ENCODE measurements around the gene SGIP1.
"Not testable (repeated sequence)": the region's sequence is repeated elsewhere in the genome, so short reads cannot be mapped to it uniquely, and the experiment has no call there.

Gene SGIP1

GRCh38 chr1:66559517-66559916 lies 25.6 kb downstream of the SGIP1 start:
- no peak for DNase-seq

- DNase-seq = no peak
These were observed 28.6 kb downstream of the SGIP1 start for GRCh38 chr1:66562561-66562960.

- DNase-seq = no peak
These were observed 29.3 kb downstream of the SGIP1 start for GRCh38 chr1:66563094-66563800.

- DNase-seq = no peak
These were observed 30.1 kb downstream of the SGIP1 start for GRCh38 chr1:66563941-66564630.

GRCh38 chr1:66570196-66570595 lies 36.2 kb downstream of the SGIP1 start:
- DNase-seq = no peak

- no peak for DNase-seq
These were observed 37.8 kb downstream of the SGIP1 start for GRCh38 chr1:66571789-66572188.

DNA sequence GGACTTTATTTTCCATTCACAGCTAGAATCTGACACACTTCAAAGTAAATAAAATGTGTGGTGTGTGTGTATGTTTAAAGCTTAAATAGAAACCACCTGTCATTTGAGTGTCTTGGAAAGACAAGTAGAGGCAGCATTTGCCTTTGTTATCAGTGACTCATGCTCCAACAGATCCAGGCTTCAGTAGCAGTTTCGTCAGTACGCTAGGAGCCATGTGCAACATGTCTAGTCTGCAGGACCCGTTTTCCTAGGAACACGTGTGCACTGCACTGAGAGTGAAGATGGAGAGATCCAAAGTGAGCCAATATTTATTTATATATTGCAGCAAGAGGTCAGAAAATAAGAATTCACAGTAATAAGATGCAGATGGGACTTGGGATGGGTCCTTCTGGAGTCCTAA lies 41.8 kb downstream of the SGIP1 start:
- DNase-seq = no peak

GRCh38 chr1:66576645-66577044 lies 42.7 kb downstream of the SGIP1 start:
- DNase-seq = no peak

DNA sequence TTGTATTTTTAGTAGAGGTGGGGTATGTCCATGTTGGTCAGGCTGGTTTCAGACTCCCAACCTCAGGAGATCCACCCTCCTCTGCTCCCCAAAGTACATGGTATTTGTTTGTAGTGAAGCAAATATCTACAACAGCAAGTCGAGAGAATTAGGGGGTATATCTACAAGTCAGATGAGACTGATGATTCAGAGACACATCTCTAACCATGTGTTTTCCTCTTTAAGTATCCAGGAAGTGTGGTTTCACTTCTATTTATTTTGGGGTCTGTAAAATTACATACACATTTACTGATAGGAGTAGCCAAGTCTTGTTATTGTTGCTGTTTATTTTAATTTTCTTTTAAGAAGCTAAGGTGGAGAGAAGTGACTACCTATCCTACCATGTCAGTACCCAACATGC lies 44.9 kb downstream of the SGIP1 start:
- no peak for DNase-seq

DNA sequence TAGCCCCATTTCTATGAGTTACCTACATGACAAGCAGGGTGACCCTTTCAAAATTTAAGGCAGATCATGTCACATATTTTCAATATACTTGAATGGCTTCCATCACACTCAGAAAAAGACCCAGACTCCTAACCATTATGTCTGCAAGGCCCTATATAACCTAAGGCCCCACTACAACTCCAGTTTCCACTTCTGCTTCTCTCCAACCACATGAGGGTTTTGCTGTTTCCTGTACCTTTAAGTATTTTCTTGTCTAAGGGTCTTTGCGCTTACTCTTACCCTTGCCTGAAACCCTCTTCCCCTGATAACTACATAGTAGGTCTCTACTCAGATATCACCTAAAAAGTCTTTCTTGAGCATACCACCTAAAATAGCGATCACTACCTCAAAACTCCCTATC lies 46.1 kb downstream of the SGIP1 start:
- DNase-seq = no peak

DNA sequence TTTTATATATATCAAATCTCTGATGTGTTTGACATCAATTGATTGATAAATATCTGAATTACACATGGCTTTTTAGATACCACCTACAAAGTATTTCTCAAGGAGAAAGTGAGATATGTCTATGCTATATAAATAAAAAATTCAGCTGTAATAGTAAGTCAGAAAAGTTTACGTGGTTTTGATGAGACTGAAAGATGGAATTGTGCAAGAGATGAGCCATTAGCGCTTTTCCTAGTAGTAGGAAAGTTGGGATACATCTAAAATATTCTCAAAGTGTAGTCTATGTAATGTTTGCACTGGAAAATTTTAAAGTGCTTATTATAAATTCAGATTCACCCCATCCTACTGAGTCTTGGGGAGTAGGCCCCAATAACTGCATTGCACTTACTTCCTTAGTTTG lies 49.1 kb downstream of the SGIP1 start:
- DNase-seq = no peak

- DNase-seq = no peak
These were observed 51.0 kb downstream of the SGIP1 start for GRCh38 chr1:66585002-66585401.

- no peak for DNase-seq
These were observed 55.4 kb downstream of the SGIP1 start for GRCh38 chr1:66589326-66589725.

DNA sequence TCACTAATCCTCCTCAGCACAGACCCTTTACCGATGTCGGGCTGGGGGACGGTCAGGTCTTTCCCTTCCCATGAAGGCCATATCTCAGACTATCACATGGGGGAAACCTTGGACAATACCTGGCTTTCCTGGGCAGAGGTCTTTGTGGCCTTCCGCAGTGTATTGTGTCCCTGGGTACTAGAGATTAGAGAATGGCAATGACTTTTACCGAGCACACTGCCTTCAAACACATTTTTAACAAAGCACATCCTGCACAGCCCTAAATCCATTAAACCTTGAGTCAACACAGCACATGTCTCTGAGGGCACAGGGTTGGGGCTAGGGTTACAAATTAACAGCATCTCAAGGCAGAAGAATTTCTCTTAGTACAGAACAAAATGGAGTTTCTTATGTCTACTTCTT lies 58.2 kb downstream of the SGIP1 start:
- DNase-seq = not testable (repeated sequence)

- no peak for DNase-seq
These were observed 62.2 kb downstream of the SGIP1 start for GRCh38 chr1:66596191-66596590.

- DNase-seq = no peak
These were observed 63.5 kb downstream of the SGIP1 start for GRCh38 chr1:66597500-66597899.

- DNase-seq = no peak
These were observed 64.7 kb downstream of the SGIP1 start for GRCh38 chr1:66598670-66599069.

GRCh38 chr1:66599346-66599745 lies 65.4 kb downstream of the SGIP1 start:
- DNase-seq = no peak

- DNase-seq = no peak
These were observed 66.2 kb downstream of the SGIP1 start for GRCh38 chr1:66599899-66600737.

DNA sequence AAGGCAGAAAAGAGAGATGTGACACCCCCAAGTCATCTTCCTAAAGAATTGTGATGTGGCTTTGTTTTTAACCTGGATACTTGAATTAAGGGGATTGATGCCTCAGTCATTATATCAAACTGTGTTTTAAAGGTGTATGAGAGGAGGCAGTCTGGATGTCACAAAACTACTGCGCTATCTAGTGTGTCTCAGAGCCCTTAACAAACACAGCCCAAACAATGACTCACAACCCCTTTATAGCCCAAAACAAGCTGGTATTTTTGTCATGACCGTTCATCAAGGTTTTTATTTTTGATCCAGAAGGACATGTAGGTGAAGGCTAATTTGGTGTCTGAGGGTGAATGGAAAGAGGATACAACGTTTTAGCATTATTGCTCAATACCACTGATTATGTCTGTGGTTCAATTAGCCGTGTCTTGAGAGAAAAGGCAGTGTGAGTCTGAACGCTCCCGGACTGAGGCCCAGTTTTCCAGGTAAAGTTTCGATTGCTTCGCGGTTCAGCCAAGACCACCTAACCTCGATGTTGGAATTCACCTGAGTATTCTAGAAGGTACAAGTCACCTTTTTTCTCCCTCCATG lies 71.6 kb downstream of the SGIP1 start:
- no peak for DNase-seq

DNA sequence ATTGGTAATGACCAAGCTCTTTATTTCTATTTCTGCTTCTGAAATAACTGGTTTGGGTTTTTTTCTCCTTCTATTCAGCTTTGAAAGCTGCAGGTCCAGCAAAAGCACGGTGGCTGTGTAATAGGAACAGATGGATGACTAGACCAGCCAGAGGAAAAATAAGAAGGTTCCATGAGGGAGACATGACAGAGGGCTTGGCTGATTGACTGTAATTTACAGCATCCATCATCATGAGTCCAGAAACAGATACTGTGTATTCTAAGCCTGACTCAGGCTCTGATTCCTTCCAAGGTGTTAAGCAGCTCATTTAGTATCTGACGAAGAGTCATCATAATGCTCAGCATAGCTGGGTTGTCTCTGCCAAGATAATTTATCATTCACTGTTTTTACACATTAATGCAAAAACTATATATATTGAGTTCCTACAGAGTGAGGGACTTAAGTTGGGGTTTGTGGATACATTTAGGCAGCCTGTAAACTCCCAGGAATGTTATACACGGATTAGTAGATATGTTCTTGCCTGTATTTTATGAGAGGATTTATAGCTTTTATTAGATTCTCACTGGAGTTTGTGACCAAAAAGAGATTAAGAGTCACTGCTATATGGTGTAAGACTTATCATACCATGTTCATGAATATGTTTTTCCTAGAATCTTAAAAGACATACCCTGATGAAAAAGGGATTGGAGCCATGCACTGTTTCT lies 72.6 kb downstream of the SGIP1 start:
- no peak for DNase-seq

DNA sequence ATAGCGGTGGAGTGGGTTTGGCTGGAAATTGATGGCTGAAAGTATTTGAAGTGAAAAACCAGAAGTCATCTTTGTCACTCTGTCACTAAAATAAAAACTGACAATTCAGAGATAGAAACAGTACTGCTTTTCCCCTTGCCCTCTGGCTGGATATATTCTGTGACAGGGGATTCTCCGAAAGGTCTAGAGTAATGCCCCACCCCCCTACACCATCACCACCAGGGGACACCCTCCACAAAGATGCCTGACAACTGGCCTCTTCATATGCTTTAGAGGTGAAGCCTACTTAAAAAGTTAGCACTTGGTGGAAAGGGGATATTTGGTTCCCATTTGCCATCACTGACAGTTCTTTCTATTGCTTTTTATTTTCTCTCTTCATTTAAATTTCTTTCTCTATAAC lies 73.5 kb downstream of the SGIP1 start:
- no peak for DNase-seq

- no peak for DNase-seq
These were observed 79.2 kb downstream of the SGIP1 start for GRCh38 chr1:66613187-66613586.
